AG04450 (cell line): Measurements from ENCODE around the gene GET4. TPM values are rescaled to one million over a fixed set of nuclear protein-coding genes. Genes with fewer than 3 reads are reported as not detected.

Experiments used
- CTCF ChIA-PET: fragments of 300-600, 350-600 bp; formaldehyde crosslinking; extraction: SDS; loops from one replicate; lab custom pipeline; 2022; ENCODE audit warnings: antibody characterized with exemption, inconsistent platforms; lab: Charles Lee
- POLR2A ChIA-PET: fragments of 350-600 bp; formaldehyde crosslinking; extraction: SDS; loops from one replicate; lab custom pipeline; 2021; ENCODE audit warnings: antibody characterized with exemption, inconsistent platforms; lab: Yijun Ruan, JAX
- DNase-seq: peaks from one replicate; pipeline ENCODE4 v3.0.0-alpha.2; 2011; ENCODE audit warnings: low read depth, low spot score
- H3K27ac ChIP-seq: one replicate; pipeline ENCODE4 v1.5.1; 2012; ENCODE audit warnings: low read depth, low read length, control low read depth
- H3K27me3 ChIP-seq: one replicate; pipeline ENCODE4 v1.6.0; 2012; ENCODE audit warnings: low read length; ENCODE audit not compliant: control insufficient read depth, insufficient read depth
- H3K4me3 ChIP-seq: 2 replicates; pipeline ENCODE4 v1.5.1; 2011; ENCODE audit warnings: mild to moderate bottlenecking, low read depth, low read length, control low read depth
- H3K9me3 ChIP-seq: 2 replicates; pipeline ENCODE4 v1.5.1; 2012; ENCODE audit warnings: low read length; ENCODE audit not compliant: control insufficient read depth, insufficient read depth
- polyA plus RNA-seq: library from polyadenylated mRNA; depleted of rRNA; stranded (reverse); fragments of >200 nt; gene quantifications from 2 replicates; pipeline ENCODE4 v1.2.3, GENCODE V29; 2011
- TF ChIP-seq, protein P1 (sequence below): IDR thresholded peaks from 2 replicates; pipeline ENCODE4 v1.5.1; 2011; ENCODE audit warnings: low read depth, low read length, control low read depth, inconsistent platforms

Gene GET4
- polyA plus RNA-seq, 1 experiment, result 13.9 TPM

DNA sequence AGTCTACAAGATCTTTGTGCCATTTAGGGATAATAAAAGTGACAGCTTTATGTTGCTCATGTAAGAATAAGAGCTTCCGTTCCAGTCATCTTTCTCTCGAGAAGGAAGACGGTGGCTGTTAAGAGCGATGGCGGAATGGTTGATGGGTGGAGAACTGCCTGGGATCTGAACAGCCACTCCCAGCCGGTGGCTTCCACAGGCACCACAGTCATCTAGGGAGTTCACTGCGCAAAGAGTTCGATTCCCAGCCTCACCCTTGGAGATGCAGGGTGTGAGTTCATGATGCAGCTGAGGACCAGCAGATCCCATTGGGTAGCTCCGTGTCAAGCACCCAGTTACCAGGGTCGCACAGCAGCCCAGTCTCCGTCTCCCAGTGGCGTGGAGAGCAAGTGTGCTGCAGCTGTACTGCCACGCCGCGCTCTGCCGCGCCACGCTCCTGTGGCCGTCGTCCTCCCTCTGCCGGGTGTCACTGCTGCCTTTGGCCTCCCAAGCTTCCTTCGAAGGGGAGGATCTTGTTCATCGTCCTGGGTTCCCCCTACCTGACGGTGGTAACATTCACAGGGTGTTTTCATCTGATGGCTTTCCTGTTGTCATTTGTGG, 36.3 kb upstream of the GET4 start:
- peaks cover 4% of the 10 kb centered on the region; the same call in 1 of the 2 replicates for H3K9me3 ChIP-seq
- no peaks in the 10 kb centered on the region for H3K27me3 ChIP-seq
- DNase-seq, result no peak
- no peak overlapping the region for H3K4me3 ChIP-seq
- ChIA-PET CTCF (no interaction called here), POLR2A (no interaction called here)
- TF ChIP-seq, protein P1, sequence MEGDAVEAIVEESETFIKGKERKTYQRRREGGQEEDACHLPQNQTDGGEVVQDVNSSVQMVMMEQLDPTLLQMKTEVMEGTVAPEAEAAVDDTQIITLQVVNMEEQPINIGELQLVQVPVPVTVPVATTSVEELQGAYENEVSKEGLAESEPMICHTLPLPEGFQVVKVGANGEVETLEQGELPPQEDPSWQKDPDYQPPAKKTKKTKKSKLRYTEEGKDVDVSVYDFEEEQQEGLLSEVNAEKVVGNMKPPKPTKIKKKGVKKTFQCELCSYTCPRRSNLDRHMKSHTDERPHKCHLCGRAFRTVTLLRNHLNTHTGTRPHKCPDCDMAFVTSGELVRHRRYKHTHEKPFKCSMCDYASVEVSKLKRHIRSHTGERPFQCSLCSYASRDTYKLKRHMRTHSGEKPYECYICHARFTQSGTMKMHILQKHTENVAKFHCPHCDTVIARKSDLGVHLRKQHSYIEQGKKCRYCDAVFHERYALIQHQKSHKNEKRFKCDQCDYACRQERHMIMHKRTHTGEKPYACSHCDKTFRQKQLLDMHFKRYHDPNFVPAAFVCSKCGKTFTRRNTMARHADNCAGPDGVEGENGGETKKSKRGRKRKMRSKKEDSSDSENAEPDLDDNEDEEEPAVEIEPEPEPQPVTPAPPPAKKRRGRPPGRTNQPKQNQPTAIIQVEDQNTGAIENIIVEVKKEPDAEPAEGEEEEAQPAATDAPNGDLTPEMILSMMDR, result no peak
- no peak overlapping the region for H3K27ac ChIP-seq

DNA sequence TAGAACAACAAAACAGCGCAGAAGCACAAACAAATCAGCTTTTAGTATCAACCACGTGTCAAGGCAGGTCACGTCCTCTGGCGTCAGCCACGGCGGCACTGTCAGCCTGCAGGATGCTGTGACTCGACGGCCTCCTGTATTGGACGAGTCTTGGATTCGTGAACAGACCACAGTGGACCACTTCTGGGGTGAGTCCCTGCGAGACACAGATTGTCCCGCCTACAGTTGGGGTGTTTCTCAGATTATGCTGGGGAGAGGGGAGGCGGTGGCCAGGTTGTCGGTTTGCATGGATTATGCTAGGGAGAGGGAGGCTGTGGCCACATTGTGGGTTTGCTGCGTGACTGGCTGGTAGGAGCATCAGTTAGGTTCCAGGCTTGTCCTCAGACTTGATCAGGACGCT, 34.4 kb upstream of the GET4 start:
- TF ChIP-seq, protein P1, result no peak
- ChIA-PET CTCF (interaction anchor here (1.1 kb wide), 1 partner anchor 34 kb away, joined by 3 read pairs; no protein-coding TSS in a partner anchor), POLR2A (no interaction called here)
- H3K9me3 ChIP-seq, result peaks cover 13% of the 10 kb centered on the region
- DNase-seq, result no peak
- H3K27ac ChIP-seq, result no peak overlapping the region
- no peak overlapping the region for H3K4me3 ChIP-seq
- no peaks in the 10 kb centered on the region for H3K27me3 ChIP-seq

DNA sequence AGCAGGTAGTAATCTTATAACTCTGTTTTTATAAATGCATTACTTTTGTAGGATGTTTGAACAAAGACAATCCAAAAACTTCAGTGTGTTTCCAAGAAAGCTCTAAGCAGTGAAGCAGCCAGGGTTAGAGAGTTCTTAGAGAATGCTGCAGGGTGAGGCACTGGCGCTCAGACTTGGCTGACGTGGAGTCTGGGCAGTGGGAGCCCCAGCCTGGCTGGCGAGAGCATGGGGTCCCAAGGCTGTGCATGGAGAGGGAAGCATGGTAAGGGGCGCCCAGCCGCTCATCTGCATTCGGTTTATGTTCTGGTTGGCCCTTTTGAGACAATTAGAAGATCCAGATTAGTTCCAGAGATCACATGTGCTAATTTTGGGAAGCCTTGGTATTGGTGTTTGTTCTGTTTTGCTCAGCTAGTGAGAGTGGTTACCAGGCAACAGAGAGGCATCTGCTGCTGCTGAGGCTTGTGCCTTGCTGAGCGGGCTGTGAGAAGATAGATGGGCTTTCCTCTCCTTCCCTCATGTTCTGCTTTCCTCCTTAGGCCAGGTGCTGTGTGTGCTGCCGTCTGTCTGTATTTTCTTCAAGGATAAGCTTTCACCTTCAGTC, 33.8 kb upstream of the GET4 start:
- ChIA-PET CTCF (interaction anchor here (0.6 to 1.1 kb wide), 3 partner anchors 30 to 613 kb away, joined by 3 read pairs; no protein-coding TSS in a partner anchor), POLR2A (no interaction called here)
- no peak overlapping the region for H3K27ac ChIP-seq
- H3K9me3 ChIP-seq, result peaks cover 18% of the 10 kb centered on the region
- no peak overlapping the region for H3K4me3 ChIP-seq
- DNase-seq, result no peak
- H3K27me3 ChIP-seq, result no peaks in the 10 kb centered on the region
- TF ChIP-seq, protein P1, result no peak

DNA sequence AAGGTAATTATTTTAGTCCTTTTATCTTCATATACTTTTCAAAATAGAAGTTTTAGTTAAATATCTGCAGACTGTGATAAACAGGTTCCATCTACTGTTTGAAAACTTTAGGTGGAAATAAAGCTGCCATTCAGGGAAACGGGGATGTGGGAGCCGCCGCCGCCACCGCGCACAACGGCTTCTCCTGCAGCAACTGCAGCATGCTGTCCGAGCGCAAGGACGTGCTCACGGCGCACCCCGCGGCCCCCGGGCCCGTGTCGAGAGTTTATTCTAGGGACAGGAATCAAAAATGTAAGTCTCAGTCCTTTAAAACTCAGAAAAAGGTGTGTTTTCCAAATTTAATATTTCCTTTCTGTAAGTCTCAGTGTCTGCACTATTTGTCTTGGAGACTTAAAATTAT, 33.1 kb upstream of the GET4 start:
- TF ChIP-seq, protein P1, result no peak
- CTCF ChIA-PET, result interaction anchor here (0.6 to 0.7 kb wide), 2 partner anchors 30 to 614 kb away, joined by 3 read pairs; no protein-coding TSS in a partner anchor
- H3K9me3 ChIP-seq, result peaks cover 24% of the 10 kb centered on the region
- H3K27ac ChIP-seq, result no peak overlapping the region
- no peak for DNase-seq
- H3K27me3 ChIP-seq, result no peaks in the 10 kb centered on the region
- POLR2A ChIA-PET, result no interaction called here
- no peak overlapping the region for H3K4me3 ChIP-seq

DNA sequence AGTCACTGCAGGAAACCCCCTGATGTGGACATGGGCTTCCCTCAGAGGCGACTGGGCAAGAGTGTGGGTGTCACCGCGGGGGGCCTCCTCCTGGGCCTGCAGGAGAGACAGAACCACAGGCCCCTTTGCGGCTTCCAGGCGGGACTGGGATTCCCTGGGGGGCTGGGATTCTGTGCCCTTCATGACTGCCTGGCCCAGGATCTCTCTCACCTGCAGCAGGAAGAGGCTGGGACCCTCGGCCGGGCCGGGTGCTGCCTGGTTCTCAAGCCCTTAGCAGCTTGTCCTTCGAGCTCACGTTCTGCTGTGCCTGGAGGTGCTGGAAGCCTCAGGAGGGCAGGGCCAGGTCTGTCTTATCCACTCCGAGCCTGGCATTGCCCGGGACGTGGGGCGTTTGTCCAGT, 32.3 kb upstream of the GET4 start:
- TF ChIP-seq, protein P1, result no peak
- H3K9me3 ChIP-seq, result peaks cover 24% of the 10 kb centered on the region
- no peak for DNase-seq
- H3K27ac ChIP-seq, result no peak overlapping the region
- CTCF ChIA-PET, result no interaction called here
- no peak overlapping the region for H3K4me3 ChIP-seq
- POLR2A ChIA-PET, result no interaction called here
- H3K27me3 ChIP-seq, result no peaks in the 10 kb centered on the region
